ENCODE data around the gene SLC10A7.

DNA sequence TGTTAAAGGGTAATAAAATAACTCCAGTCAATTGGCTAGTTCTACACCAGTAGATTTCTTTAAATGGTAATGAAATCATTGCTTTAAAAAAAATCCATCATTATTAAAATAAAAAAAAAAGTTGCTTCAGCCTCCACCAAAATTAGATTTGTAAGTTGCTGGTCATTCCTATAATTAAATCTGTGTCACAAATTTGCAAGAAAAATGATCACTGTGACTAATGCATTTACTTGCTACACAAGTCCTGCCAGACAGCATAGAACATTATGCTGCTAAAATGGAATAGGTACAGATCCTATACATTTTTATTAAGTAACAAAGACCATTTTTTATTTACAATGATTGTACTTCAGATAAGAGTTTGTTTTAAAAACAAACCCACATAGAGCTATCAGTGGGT, 85.8 kb downstream of the SLC10A7 start:
- TF ChIP-seq, protein P1, sequence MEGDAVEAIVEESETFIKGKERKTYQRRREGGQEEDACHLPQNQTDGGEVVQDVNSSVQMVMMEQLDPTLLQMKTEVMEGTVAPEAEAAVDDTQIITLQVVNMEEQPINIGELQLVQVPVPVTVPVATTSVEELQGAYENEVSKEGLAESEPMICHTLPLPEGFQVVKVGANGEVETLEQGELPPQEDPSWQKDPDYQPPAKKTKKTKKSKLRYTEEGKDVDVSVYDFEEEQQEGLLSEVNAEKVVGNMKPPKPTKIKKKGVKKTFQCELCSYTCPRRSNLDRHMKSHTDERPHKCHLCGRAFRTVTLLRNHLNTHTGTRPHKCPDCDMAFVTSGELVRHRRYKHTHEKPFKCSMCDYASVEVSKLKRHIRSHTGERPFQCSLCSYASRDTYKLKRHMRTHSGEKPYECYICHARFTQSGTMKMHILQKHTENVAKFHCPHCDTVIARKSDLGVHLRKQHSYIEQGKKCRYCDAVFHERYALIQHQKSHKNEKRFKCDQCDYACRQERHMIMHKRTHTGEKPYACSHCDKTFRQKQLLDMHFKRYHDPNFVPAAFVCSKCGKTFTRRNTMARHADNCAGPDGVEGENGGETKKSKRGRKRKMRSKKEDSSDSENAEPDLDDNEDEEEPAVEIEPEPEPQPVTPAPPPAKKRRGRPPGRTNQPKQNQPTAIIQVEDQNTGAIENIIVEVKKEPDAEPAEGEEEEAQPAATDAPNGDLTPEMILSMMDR (IDR thresholded peaks at IDR 0.05 in 2 of 3, conservative IDR thresholded peaks at IDR 0.05 in 1 of 3; ENCODE audit: insufficient read depth in 2 of 3, low read depth in 1 of 3, low read length in 3 of 3): no peak
- TF ChIP-seq TAL1 (IDR thresholded peaks at IDR 0.05) (no peak), BHLHE40 (IDR thresholded peaks at IDR 0.05; ENCODE audit: low read length) (no peak)

Measured in K562 (cell line).